ENCODE results near the gene PIEZO1. TPM values are rescaled to one million over a fixed set of nuclear protein-coding genes. Genes with fewer than 3 reads are reported as not detected.

PIEZO1 gene
- total and polyA plus RNA-seq, 2 donors (not counting 3 experiments of a cell fraction or from before 2014, with no cell fraction given), result 298 to 322 TPM

DNA sequence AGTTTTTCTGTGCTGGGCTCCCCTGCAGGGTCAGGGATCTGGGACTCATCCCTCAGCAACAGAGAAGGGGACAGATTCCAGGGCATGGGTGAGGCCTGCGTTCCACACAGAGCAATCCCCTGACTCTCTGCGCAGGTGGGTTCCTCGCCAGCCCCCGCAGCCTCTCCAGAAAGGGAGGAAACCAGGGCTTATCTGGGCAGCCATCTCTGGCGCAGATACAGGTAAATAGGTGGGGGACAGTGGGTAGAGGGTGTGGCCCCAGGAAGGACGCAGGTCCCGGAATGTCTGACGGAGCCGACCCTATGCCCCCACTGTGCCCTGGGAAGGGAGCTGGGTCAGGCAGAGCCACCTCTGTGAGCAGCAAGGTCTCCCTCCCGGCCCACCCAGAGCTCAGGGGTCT is 23.2 kb downstream of the PIEZO1 start:
- Histone ChIP-seq H3K9ac (replicated peaks; ENCODE audit: extremely low read depth, insufficient read depth, low read length) (no peak overlapping the region), H3K9me1 (replicated peaks; ENCODE audit: control insufficient read depth, extremely low read depth, insufficient read depth, low read length) (no peaks in the 10 kb centered on the region), H3K36me3 (ENCODE audit: control insufficient read depth in 2 of 2, extremely low read depth in 1 of 2, insufficient read depth in 2 of 2, low read length in 2 of 2) (peaks cover 0 to 17% of the 10 kb centered on the region in 2 experiments), H3K27me3 (ENCODE audit: control insufficient read depth in 2 of 2, insufficient read depth in 2 of 2, low read length in 2 of 2) (no peaks in the 10 kb centered on the region), H3K9me3 (replicated peaks; ENCODE audit: control insufficient read depth, insufficient read depth, low read length) (no peaks in the 10 kb centered on the region), H4K20me1 (replicated peaks; ENCODE audit: control insufficient read depth, extremely low read depth, insufficient read depth, low read length) (no peaks in the 10 kb centered on the region), H3K4me2 (ENCODE audit: insufficient read depth, low read length) (no peak overlapping the region), H3K27ac (ENCODE audit: insufficient read depth, low read depth, low read length) (no peak overlapping the region), H3K79me2 (ENCODE audit: control insufficient read depth, insufficient read depth, low read length) (peaks cover 93% of the 10 kb centered on the region), H3K4me3 (replicated peaks in 1 of 3; ENCODE audit: insufficient read depth in 1 of 3, low read depth in 1 of 3, low read length in 3 of 3) (no peak overlapping the region), H3K4me1 (ENCODE audit: control insufficient read depth, extremely low read depth, insufficient read depth, low read length) (peaks cover 7% of the 10 kb centered on the region), H2AFZ (ENCODE audit: low read depth, low read length) (no peak overlapping the region)
- POLR2A ChIA-PET, result no interaction called here
- FAIRE-seq (no peak), DNase-seq (ENCODE audit: low read depth, low spot score) (no peak)
- dilution Hi-C loops (cut with MboI; ENCODE audit: extremely low pct_ligation_motif_present, low sequenced_read_pairs) (no loop called here), intact Hi-C loops (cut with micrococcal nuclease) (no loop called here)
- no TSS peak for BruUV-seq (replicated peaks)
- CTCF ChIA-PET, result interaction anchor here (1.4 to 2.0 kb wide), 2 partner anchors 19 to 24 kb away, joined by 4 to 9 read pairs; no protein-coding TSS in a partner anchor
- TF ChIP-seq FOS (IDR thresholded peaks at IDR 0.05; ENCODE audit: borderline replicate concordance, insufficient read depth, low read length) (no peak), GATA2 (IDR thresholded peaks at IDR 0.05; ENCODE audit: insufficient read depth, insufficient read length, low read depth, low read length) (peak; percentile 14), POLR2A (IDR thresholded peaks at IDR 0.05; ENCODE audit: low read depth, low read length) (no peak), CTCF (IDR thresholded peaks at IDR 0.05; ENCODE audit: extremely low read depth in 1 of 2, insufficient read depth in 1 of 2, low read depth in 1 of 2, low read length in 2 of 2) (no peak)

GRCh38 chr16:88761143-88761534 is 23.9 kb downstream of the PIEZO1 start:
- H3K9ac ChIP-seq (replicated peaks; ENCODE audit: extremely low read depth, insufficient read depth, low read length), result no peak overlapping the region
- H3K4me2 ChIP-seq (ENCODE audit: insufficient read depth, low read length), result no peak overlapping the region
- POLR2A ChIA-PET, result no interaction called here
- DNase-seq (ENCODE audit: low read depth, low spot score) (no peak), FAIRE-seq (no peak)
- H3K4me1 ChIP-seq (ENCODE audit: control insufficient read depth, extremely low read depth, insufficient read depth, low read length), result peaks cover 7% of the 10 kb centered on the region
- no peak overlapping the region for H3K27ac ChIP-seq (ENCODE audit: insufficient read depth, low read depth, low read length)
- peaks cover 0 to 17% of the 10 kb centered on the region in 2 experiments for H3K36me3 ChIP-seq (ENCODE audit: control insufficient read depth in 2 of 2, extremely low read depth in 1 of 2, insufficient read depth in 2 of 2, low read length in 2 of 2)
- no peak overlapping the region for H3K4me3 ChIP-seq (replicated peaks in 1 of 3; ENCODE audit: insufficient read depth in 1 of 3, low read depth in 1 of 3, low read length in 3 of 3)
- H3K9me3 ChIP-seq (replicated peaks; ENCODE audit: control insufficient read depth, insufficient read depth, low read length), result no peaks in the 10 kb centered on the region
- no peak overlapping the region for H2AFZ ChIP-seq (ENCODE audit: low read depth, low read length)
- TF ChIP-seq POLR2AphosphoS5 (IDR thresholded peaks at IDR 0.05; ENCODE audit: insufficient read depth, low read depth, low read length), result peak; percentile 14
- TF ChIP-seq JUN (IDR thresholded peaks at IDR 0.05; ENCODE audit: borderline replicate concordance, insufficient read depth, insufficient read length, low read depth), result no peak
- CTCF ChIA-PET, result interaction anchor here (1.3 to 2.0 kb wide), 2 partner anchors 8 to 18 kb away, joined by 3 to 4 read pairs; no protein-coding TSS in a partner anchor
- intact Hi-C loops (cut with micrococcal nuclease), result no loop called here
- dilution Hi-C loops (cut with MboI; ENCODE audit: extremely low pct_ligation_motif_present, low sequenced_read_pairs), result no loop called here
- H3K79me2 ChIP-seq (ENCODE audit: control insufficient read depth, insufficient read depth, low read length), result peaks cover 88% of the 10 kb centered on the region
- H4K20me1 ChIP-seq (replicated peaks; ENCODE audit: control insufficient read depth, extremely low read depth, insufficient read depth, low read length), result no peaks in the 10 kb centered on the region
- BruUV-seq (replicated peaks), result no TSS peak
- H3K9me1 ChIP-seq (replicated peaks; ENCODE audit: control insufficient read depth, extremely low read depth, insufficient read depth, low read length), result no peaks in the 10 kb centered on the region
- H3K27me3 ChIP-seq (ENCODE audit: control insufficient read depth in 2 of 2, insufficient read depth in 2 of 2, low read length in 2 of 2), result no peaks in the 10 kb centered on the region
